ENCODE data around the gene ARL8A.

Gene ARL8A

DNA sequence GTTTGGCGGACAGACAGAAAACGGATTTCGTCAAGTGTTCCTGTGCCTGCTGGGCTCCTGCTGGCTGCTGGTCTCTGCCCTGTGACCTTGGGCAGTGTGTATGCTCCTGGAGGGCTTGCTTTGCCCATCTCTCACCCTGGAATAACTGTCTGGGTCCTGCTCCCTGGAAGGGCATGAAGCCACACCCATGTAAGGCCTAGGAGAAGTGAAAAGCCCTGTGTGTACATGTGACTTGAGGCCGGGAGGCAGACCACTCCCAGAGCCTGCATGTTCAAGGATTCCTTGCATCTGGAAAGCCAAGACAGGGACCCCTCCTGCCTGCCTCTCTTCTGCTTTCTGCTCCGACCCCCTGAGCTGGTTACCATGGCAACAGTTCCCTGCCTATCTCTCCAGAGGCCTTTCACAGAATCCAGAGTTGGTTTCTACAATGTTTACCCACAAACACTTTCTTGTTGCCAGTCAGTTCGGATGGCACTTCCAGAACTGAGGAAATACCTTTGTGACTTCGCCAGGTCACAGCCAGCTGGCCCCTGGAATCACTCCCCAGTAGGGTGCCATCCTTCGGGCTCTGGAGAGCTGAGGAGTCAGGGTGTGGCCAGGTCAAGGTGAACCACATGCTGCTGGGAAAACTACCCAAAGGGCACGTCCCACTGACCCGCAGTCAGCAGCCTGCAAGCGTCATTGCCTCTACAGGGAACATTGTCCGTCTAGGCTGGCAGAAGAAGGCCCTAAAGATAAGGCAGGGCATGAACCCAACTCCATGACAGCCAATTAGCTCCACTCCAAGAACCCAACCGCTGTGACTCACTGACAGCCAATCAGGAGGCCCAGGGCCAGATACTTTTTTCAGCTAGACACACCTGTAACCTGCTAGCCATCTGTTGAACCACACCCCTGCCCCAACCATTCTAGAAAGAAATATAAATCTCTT lies 36.5 kb downstream of the ARL8A start:
- DNase-seq, result peak; percentile 25 to 73

DNA sequence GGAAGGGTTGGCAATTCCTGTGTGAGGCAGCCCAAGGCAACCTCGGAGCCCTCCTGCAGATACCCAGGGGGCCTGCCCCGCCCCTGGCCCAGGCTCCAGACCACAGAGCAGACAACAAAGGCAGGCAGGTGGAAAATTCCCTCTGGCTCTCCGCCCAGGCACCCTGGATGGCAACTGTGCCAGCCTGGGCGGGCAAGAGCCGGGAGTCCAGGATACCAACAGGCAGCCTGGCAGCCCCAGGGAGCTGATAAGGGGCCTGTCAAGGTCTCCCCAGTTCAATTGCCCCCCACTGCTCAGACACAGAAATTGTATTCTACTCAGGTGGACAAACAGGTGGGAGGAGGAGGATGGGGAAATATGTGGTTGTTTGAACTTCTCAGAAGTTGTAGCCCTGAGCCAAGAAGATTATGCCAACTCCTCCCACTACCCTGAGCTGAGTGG lies 37.2 kb downstream of the ARL8A start:
- peak; percentile 96 to 99 for DNase-seq

DNA sequence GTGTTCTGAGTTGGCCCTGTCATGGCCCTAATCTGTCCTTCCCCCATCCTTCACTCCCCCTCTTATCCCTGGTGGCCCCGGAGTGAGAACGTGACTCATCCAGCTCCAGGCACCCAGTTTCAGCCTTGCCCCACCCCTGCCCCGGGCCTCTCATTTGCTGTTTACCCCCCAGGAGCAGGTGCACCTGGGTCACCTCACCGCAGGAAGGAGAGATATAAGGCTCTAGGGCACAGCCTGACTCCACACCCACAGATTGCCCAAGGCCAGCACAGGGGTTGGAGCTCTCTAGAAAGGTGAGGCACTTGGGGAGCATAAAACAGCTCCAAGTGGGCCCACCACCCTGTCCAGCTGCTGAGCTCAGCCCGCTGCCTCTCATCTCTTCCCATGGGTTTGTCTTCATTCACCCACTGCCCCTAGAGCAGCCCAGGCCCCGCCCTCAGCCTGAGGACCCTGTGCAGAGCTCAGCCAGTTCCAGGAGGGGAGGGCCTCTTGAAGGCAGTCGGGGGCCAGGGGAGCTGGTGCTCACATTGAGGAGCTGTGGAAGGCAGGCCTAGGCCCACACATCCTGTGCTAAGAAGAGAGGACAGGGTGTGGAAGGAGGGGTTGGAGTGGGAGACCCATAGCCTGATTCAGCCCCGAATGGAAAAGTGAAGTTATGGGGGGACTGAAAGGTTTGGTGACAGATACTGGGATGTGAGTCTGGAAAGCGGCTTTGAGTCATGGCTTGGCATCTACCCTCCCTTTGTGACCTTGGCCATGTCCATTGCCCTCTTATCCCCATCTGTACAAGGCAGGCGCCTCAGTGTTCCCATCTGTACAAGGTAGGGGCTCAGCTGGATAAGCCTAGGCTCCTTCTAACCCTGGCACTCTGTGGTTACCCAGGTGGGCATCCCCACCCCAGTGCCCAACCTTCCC lies 37.9 kb downstream of the ARL8A start:
- peak; percentile 48 to 76 for DNase-seq

DNA sequence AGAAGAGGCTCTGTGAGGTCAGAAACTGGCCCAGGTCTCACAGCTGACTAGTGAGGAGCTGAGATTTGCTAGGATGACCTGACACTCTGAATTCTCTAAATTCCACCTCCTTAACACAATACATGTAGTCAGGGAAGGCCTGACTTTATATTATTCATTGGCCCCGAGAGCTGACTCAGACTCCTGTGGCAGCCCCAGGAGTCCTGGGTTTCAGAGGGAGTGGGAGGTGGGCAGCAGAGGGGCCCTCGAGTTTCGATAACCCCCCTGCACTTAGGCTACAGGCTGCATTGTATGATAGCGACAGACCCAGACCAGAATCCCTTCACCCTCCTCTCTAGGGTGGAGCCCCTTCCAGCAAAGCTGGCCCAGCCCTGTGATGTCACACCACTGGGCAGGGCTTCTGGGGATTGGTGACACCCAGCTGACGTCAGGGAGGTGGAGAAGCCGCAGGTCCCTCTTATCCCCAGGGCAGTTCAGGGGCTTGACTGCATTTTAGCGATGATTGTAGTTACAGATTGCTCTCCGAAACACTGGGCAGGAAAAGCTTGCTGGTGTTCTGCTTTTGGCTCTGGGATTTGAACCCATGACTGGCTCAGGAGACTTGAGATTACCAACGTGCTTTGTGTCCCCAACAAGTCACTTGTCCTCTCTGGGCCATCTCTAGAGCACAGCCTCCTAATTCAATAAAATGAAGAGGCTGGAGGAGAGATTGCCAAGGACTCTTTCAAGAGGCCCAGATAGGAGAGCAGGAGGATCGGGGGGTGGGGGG lies 38.8 kb downstream of the ARL8A start:
- DNase-seq, result peak; percentile 68 to 82

DNA sequence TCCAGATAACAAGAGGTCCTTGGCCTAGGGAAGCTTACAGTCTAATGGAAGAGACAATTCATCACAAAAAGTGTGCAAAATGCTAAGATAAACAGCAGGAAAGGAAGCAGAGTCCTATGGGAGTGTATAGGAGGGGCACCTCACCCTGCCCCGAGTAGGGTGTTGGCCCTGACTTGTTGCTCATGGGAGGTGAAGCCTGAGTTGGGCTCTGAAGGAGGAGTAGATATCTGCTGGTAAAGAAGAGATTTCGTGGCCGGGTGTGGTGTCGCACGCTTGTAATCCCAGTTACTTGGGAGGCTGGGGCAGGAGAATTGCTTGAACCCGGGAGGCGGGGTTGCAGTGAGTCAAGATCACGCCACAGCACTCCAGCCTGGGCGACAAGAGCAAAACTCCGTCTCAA lies 40.5 kb downstream of the ARL8A start:
- DNase-seq, result no peak

DNA sequence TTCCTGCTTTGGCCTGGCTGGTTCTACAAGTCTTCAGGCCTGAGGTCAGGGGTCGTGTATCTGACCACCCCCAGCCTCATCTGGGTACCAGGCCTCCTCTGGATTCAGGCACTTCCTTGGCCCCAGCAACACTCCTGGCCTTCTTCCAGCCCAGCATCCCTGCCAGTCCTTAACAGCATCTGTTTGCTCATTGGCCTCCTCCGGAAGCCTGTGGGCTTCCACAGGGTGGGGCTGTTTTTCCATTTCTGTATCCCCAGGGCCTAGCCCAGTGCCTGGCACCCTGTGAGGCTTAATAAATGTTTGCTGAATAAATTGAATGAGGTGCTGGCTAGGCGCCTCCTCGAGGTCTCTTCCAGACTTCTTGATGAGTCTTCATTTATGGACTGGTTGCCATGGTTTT lies 43.4 kb downstream of the ARL8A start:
- peak; percentile 66 to 79 for DNase-seq

DNA sequence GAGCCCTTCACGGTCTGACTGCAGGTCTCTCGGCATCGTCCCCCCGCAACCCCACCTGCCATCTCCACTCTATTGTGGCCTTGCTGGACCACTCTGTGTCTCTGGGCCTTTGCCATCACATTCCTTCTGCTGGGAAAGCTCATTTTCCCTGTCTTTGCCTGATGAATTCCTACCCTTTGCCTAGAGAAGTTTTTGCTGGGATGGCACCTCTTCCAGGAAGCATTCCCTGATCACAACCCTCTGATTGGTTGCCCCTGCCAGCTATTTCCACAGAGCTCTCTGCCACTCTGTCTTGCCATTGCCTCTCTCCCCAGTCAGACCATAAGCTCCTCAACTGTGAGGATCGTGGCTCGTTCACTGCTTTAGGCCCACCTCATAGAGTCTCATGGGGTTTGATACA lies 50.7 kb downstream of the ARL8A start:
- DNase-seq, result no peak

DNA sequence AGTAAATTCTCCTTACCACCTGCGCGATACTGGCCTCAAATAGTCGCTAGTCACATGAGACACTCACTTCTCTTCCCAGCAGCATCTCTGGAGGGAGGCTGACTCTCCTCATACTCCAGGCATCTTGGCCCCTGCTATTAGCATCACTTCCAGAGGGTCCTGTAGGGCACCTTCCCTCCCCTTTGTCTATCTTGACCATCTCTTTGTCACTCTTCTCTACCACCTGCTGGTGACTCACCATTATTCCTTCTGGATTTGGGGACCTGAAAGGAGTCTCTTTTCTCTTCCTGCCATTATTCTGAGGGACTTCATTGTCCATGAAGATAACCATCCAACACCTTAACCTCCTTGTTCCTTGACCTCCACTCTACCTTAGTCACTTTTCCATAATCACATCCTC lies 53.5 kb downstream of the ARL8A start:
- DNase-seq, result no peak

DNA sequence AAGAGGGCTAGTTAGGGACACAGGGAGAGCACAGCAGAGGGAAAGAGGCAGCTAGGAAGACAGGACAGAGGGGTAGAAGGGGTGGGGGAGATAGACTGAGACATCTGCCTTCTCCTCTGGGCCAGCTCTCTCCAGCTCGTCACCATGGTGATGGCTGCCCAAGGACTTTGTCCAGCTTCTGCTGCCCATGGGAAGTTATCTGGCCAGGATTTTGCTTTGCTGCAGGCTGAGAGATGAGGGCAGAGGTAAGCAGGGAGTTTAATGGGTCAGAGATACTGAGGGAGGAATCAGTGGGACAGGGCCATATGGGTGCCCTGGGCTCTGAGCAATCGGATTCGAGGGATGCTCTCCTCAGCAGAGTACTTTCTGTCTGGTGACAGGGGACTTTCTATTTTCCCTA lies 56.3 kb downstream of the ARL8A start:
- DNase-seq, result no peak

DNA sequence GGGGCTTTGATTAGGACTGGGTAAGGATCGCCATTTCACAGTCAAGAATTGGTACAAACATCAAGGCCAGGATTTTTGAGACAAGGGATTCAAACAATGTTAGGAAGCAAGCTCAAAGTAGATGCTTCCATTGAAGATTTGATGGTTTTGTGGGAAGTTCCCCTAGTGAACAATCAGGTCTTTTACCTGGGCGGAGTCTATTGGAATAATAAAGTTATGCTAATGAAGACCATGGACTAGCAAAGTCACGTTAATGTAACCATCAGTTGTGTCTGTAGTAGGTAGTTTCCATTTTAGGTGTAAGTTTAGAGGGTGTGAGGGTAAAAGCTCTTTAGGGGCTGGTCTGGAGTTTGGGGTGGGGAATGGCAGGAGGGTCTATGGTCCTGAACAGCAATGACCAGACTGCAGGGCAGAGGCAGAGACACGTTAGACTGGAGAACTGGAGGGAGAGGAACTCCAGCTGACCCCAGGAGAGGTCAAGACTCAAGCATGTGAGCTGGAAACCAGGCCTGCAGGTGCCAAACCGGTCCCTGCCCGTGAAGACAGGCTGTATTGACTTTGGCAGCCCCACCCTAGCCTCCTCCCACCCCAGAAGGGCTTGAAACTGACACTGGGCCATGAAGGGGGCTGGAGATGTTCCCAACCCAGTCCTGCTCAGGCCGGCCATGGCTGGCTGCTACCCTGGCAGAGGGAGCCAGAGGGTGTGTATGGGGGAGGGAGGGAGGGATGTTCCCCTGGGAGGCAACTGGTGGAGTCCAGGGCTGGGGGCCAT lies 57.8 kb downstream of the ARL8A start:
- no peak for DNase-seq

DNA sequence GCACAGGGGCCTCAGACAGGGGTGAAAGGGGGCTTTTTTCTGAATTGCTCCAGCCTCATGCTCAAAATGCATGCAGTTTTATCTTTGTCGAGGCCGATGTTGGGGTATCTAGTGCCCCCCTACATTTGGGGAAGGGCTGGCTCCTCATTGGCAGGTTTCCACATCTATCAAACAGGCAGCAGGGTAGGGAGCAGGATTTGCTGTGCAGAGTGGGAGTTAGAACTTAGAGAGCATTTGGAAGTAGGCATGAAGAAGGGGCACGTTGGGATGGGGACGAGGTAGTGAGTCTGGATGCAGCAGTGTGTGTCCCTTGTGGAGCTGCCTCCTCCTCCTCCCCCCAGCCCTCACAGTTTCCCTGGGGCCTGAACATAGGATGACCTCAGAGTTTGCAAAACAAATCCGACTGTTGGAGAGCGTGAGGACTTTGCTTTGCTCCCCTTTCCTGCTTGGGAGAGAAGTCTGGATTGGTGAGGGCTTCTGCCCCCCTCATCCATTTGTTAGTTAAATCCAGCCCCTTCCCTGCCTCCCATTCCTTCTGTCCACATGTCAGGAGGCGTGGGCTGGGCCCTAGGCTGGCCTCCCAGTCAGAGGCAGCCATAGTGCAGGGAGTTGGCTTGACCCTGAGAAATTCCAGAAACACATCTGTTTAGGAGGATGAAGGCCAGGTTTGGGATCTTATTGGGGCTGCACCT lies 58.7 kb downstream of the ARL8A start:
- DNase-seq, result peak; percentile 47 to 78

DNA sequence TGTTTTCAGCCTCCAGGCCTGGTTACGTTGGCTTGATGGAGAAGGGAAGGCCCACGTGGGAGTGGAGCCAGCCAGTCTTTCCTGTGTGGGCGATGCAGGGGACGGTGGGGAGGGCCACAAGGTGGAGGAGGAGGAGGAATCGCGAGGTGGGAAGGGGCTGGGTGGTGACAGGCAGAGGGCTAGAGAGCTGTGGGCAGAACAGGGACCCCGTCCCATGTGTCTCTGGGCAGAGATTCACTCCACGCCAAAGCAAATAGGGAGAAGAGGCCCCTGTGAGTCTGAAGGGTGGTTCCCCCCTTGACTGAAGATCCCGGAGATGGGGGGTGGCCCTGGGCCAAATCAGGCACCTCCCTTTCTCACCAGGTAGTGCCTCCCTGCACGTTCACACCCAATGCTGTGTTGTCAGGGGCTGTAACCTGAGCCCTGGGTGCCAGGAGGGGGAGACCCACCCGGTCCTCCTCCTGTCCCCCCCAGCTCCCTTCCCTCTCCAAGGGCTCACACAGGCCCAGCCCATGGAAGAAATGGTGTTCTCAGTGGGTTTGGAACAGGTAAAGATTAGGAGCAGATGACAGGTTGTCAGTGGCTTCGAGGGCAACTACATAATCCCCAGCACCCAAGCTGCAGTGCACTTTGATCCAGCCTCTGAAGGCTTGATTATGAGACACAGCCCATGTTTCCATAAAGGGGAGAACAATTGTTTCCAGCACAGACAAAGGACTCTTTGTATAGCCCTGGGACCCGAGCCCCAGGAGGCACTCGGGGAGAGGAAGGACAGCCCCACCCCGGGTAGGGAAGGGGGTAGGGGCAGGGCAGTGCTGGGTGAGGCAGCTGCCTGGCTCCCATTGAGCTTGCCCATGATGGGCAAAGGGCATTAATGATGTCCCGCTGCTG lies 59.5 kb downstream of the ARL8A start:
- DNase-seq, result peak; percentile 91 to 97
